ENCODE data around the gene PLXNA3. TPM values are rescaled to one million over a fixed set of nuclear protein-coding genes. Genes with fewer than 3 reads are reported as not detected.

Gene PLXNA3
- total RNA-seq, 1 experiment from 2014 or later: 128 TPM

DNA sequence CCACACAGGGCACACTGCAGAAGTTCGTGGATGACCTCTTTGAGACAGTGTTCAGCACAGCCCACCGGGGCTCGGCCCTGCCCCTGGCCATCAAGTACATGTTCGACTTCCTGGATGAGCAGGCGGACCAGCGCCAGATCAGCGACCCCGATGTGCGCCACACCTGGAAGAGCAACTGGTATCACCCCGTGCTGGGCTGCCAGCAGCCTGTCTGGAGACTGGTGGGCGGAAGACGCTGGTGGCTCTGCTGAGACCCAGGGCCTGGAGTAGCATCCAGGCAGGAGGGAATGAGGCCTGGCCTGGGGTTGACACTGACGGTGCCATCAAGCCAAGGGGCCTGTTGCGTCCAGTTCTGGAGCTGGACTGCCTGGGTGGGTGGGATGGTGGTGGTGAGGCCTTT lies 12.4 kb downstream of the PLXNA3 start:
- ChIA-PET CTCF (no interaction called here), POLR2A (no interaction called here)
- in situ Hi-C loops (cut with HindIII; ENCODE audit: low pct_unique_long_range_greater_than_20kb, low sequenced_read_pairs) (no loop called here), intact Hi-C loops (cut with micrococcal nuclease; ENCODE audit: unreplicated experiment) (no loop called here)
- H3K9me3 ChIP-seq (ENCODE audit: control insufficient read depth, insufficient read depth, low read depth, low read length): no peaks in the 10 kb centered on the region
- no TSS peak for BruUV-seq (replicated peaks)
- ATAC-seq: no peak
- no peaks in the 10 kb centered on the region for H3K4me1 ChIP-seq (ENCODE audit: control insufficient read depth, insufficient read depth, low read length)
- no peak overlapping the region for H3K4me3 ChIP-seq (ENCODE audit: low read depth in 2 of 2, low read length in 2 of 2)
- TF ChIP-seq, protein P1, sequence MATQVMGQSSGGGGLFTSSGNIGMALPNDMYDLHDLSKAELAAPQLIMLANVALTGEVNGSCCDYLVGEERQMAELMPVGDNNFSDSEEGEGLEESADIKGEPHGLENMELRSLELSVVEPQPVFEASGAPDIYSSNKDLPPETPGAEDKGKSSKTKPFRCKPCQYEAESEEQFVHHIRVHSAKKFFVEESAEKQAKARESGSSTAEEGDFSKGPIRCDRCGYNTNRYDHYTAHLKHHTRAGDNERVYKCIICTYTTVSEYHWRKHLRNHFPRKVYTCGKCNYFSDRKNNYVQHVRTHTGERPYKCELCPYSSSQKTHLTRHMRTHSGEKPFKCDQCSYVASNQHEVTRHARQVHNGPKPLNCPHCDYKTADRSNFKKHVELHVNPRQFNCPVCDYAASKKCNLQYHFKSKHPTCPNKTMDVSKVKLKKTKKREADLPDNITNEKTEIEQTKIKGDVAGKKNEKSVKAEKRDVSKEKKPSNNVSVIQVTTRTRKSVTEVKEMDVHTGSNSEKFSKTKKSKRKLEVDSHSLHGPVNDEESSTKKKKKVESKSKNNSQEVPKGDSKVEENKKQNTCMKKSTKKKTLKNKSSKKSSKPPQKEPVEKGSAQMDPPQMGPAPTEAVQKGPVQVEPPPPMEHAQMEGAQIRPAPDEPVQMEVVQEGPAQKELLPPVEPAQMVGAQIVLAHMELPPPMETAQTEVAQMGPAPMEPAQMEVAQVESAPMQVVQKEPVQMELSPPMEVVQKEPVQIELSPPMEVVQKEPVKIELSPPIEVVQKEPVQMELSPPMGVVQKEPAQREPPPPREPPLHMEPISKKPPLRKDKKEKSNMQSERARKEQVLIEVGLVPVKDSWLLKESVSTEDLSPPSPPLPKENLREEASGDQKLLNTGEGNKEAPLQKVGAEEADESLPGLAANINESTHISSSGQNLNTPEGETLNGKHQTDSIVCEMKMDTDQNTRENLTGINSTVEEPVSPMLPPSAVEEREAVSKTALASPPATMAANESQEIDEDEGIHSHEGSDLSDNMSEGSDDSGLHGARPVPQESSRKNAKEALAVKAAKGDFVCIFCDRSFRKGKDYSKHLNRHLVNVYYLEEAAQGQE (IDR thresholded peaks at IDR 0.05; ENCODE audit: insufficient read depth in 1 of 2, low read depth in 2 of 2, low read length in 1 of 2): no peak
- TF ChIP-seq TCF7L2 (IDR thresholded peaks at IDR 0.05; ENCODE audit: low read depth, low read length) (no peak), SIN3A (IDR thresholded peaks at IDR 0.05; ENCODE audit: borderline replicate concordance, insufficient read depth, low read depth, low read length) (no peak), POLR2AphosphoS5 (IDR thresholded peaks at IDR 0.05; ENCODE audit: low read depth, low read length) (no peak), CTCF (IDR thresholded peaks at IDR 0.05) (no peak)
- no peaks in the 10 kb centered on the region for H3K36me3 ChIP-seq (ENCODE audit: control insufficient read depth, insufficient read depth, low read length)
- no peak for DNase-seq (ENCODE audit: low read depth, low spot score)
- no peaks in the 10 kb centered on the region for H3K27me3 ChIP-seq (ENCODE audit: control insufficient read depth, insufficient read depth, low read length)
- H3K27ac ChIP-seq (ENCODE audit: low read length): no peak overlapping the region

DNA sequence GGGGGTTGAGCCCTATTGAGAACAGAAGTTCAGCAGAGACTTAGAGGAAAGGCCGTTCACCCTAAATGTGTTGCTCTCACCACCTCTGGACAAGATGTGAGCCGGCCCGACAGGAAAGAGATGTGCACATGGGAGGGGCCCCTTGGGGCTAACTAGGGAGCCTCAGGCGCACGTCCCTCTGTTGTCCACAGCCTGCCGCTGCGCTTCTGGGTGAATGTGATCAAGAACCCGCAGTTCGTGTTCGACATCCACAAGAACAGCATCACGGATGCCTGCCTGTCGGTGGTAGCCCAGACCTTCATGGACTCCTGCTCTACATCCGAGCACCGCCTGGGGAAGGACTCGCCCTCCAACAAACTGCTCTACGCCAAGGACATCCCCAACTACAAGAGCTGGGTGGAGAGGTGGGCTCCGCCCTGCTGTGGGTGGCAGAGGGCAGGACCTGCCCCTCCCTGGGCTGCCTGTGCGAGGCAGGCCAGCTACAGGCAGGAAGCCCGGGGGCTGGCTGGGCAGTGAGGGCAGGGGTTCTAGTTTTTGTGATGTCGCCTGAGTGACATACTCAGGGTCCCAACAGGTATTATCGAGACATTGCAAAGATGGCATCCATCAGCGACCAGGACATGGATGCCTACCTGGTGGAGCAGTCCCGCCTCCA lies 13.0 kb downstream of the PLXNA3 start:
- no peaks in the 10 kb centered on the region for H3K36me3 ChIP-seq (ENCODE audit: control insufficient read depth, insufficient read depth, low read length)
- CTCF ChIA-PET: no interaction called here
- DNase-seq (ENCODE audit: low read depth, low spot score): no peak
- no peak overlapping the region for H3K4me3 ChIP-seq (ENCODE audit: low read depth in 2 of 2, low read length in 2 of 2)
- in situ Hi-C loops (cut with HindIII; ENCODE audit: low pct_unique_long_range_greater_than_20kb, low sequenced_read_pairs): no loop called here
- no TSS peak for BruUV-seq (replicated peaks)
- no peak overlapping the region for H3K27ac ChIP-seq (ENCODE audit: low read length)
- TF ChIP-seq TCF7L2 (IDR thresholded peaks at IDR 0.05; ENCODE audit: low read depth, low read length) (no peak), POLR2AphosphoS5 (IDR thresholded peaks at IDR 0.05; ENCODE audit: low read depth, low read length) (no peak), SIN3A (IDR thresholded peaks at IDR 0.05; ENCODE audit: borderline replicate concordance, insufficient read depth, low read depth, low read length) (no peak), CTCF (IDR thresholded peaks at IDR 0.05) (no peak)
- TF ChIP-seq, protein P1 (IDR thresholded peaks at IDR 0.05; ENCODE audit: insufficient read depth in 1 of 2, low read depth in 2 of 2, low read length in 1 of 2): no peak
- no peaks in the 10 kb centered on the region for H3K4me1 ChIP-seq (ENCODE audit: control insufficient read depth, insufficient read depth, low read length)
- POLR2A ChIA-PET: no interaction called here
- intact Hi-C loops (cut with micrococcal nuclease; ENCODE audit: unreplicated experiment): no loop called here
- H3K27me3 ChIP-seq (ENCODE audit: control insufficient read depth, insufficient read depth, low read length): no peaks in the 10 kb centered on the region
- no peaks in the 10 kb centered on the region for H3K9me3 ChIP-seq (ENCODE audit: control insufficient read depth, insufficient read depth, low read depth, low read length)
- ATAC-seq: no peak

Measured in Panc1 (cell line).